SK-N-SH (cell line): ENCODE results near the gene C1QTNF9.

ENCODE experiments used
- EP300 ChIP-seq, 2 experiments: IDR thresholded peaks; 2 replicates each; pipeline versions ENCODE4 v1.4.0 to v1.6.1; 2012; ENCODE audit warnings: borderline replicate concordance in 1 of 2, low read depth in 1 of 2, low read length in 1 of 2
- MXI1 ChIP-seq: IDR thresholded peaks from 2 replicates; pipeline ENCODE4 v1.6.1; 2012; ENCODE audit warnings: mild to moderate bottlenecking, low read depth, low read length, improper control_type of control experiment
- NRF1 ChIP-seq: IDR thresholded peaks from 2 replicates; pipeline ENCODE4 v1.6.1; 2012; ENCODE audit warnings: low read depth, mild to moderate bottlenecking, low read length
- POLR2AphosphoS5 ChIP-seq: IDR thresholded peaks from 2 replicates; pipeline ENCODE4 v1.6.1; 2012; ENCODE audit warnings: low read depth, low read length
- YY1 ChIP-seq: IDR thresholded peaks from 2 replicates; pipeline ENCODE4 v1.4.0; 2012; ENCODE audit warnings: low read depth, mild to moderate bottlenecking
- TF ChIP-seq, protein P1 (sequence below): fragments of 200-600 bp; sonication (generic); IDR thresholded peaks from 2 replicates; pipeline ENCODE4 v1.6.1; 2017; ENCODE audit warnings: antibody characterized with exemption, mild to moderate bottlenecking, moderate library complexity

DNA sequence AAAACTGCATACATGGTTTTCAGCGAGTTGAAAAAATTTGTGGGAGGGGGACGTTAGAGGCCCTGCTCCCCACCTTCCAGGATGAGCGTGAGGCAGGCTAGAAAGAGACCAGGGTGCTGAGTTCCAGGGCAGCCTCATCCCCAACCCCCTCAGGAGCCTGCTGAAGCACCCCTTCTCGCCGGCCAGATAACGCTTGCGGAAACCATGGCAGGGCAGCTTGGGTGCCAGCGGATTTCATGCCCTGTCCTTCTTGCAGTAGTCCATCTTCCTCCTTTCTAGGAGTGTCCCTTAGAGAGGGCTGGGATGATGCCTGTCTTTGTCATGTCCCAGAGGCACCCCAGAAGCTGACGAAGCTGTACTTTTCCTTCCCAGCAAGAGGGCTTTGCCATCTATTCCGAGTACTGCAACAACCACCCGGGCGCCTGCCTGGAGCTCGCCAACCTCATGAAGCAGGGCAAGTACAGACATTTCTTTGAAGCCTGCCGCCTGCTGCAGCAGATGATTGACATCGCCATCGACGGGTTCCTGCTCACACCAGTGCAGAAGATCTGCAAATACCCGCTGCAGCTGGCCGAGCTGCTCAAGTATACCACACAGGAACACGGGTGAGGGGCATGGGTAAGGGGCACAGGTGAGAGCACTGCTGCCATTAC, 19.0 kb upstream of the C1QTNF9 start:
- TF ChIP-seq MXI1, result no peak
- TF ChIP-seq YY1, result no peak
- TF ChIP-seq, protein P1, sequence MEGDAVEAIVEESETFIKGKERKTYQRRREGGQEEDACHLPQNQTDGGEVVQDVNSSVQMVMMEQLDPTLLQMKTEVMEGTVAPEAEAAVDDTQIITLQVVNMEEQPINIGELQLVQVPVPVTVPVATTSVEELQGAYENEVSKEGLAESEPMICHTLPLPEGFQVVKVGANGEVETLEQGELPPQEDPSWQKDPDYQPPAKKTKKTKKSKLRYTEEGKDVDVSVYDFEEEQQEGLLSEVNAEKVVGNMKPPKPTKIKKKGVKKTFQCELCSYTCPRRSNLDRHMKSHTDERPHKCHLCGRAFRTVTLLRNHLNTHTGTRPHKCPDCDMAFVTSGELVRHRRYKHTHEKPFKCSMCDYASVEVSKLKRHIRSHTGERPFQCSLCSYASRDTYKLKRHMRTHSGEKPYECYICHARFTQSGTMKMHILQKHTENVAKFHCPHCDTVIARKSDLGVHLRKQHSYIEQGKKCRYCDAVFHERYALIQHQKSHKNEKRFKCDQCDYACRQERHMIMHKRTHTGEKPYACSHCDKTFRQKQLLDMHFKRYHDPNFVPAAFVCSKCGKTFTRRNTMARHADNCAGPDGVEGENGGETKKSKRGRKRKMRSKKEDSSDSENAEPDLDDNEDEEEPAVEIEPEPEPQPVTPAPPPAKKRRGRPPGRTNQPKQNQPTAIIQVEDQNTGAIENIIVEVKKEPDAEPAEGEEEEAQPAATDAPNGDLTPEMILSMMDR, result no peak
- TF ChIP-seq POLR2AphosphoS5, result no peak
- no peak for TF ChIP-seq EP300 (IDR thresholded peaks at IDR 0.05; ENCODE audit: borderline replicate concordance in 1 of 2, low read depth in 1 of 2, low read length in 1 of 2)
- no peak for TF ChIP-seq NRF1
